ENCODE results near the gene CPTP. TPM values are rescaled to one million over a fixed set of nuclear protein-coding genes. Genes with fewer than 3 reads are reported as not detected.
"Not testable (repeated sequence)": the region's sequence is repeated elsewhere in the genome, so short reads cannot be mapped to it uniquely, and the experiment has no call there.

Gene CPTP
- total and polyA plus RNA-seq, 2 donors (not counting 1 experiment from before 2014, with no cell fraction given) = 17.1 to 18.8 TPM

DNA sequence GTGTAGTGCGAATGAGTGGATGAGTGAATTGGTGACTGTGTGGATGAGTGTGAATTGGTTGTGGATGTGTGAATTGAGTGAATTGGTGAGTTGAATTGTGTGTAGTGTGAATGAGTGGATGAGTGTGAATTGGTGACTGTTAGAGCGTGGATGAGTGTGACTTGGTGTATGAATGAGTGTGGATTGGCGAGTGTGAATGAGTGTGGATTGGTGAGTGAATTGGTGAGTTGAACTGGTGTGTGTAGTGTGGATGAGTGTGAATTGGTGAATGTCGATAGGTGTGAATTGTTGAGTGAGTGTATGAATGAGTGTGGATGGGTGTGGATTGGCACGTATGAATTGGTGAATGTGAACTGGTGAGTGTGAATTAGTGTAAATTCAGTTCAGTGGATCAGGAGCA, 42.7 kb downstream of the CPTP start:
- POLR2A ChIA-PET = no interaction called here
- Mint-ChIP-seq H3K27me3 (peaks cover under 1% of the 10 kb centered on the region), H3K4me1 (peaks cover 3% of the 10 kb centered on the region), H3K4me3 (no peak overlapping the region), H3K27ac (no peak overlapping the region), H3K9me3 (ENCODE audit: insufficient read depth) (no peaks in the 10 kb centered on the region)
- Histone ChIP-seq H3K4me2 (replicated peaks; ENCODE audit: low read depth, low read length, poor library complexity, severe bottlenecking) (no peak overlapping the region), H3K36me3 (replicated peaks in 1 of 2; ENCODE audit: control extremely low read depth in 1 of 2, control insufficient read depth in 1 of 2, extremely low read depth in 1 of 2, insufficient read depth in 2 of 2, low read length in 1 of 2) (peaks cover 0 to under 1% of the 10 kb centered on the region in 2 experiments), H3K79me2 (ENCODE audit: control insufficient read depth, insufficient read depth, low read length) (peaks cover 2% of the 10 kb centered on the region), H2AFZ (ENCODE audit: insufficient read depth, low read depth, low read length, poor library complexity, severe bottlenecking) (no peak overlapping the region), H3K27ac (ENCODE audit: low read length in 2 of 2) (no peak overlapping the region), H3K4me3 (ENCODE audit: control extremely low read depth in 1 of 5, extremely low read depth in 1 of 5, insufficient read depth in 1 of 5, low read depth in 2 of 5, low read length in 4 of 5) (no peak overlapping the region), H3K27me3 (replicated peaks in 1 of 4; ENCODE audit: control extremely low read depth in 1 of 4, control insufficient read depth in 3 of 4, insufficient read depth in 4 of 4, low read length in 3 of 4) (peaks cover 0 to 3% (median 0%) of the 10 kb centered on the region in 4 experiments), H4K20me1 (ENCODE audit: control insufficient read depth, insufficient read depth, low read length, poor library complexity, severe bottlenecking) (peaks cover 3% of the 10 kb centered on the region), H3K4me1 (ENCODE audit: control insufficient read depth in 2 of 2, insufficient read depth in 2 of 2, low read length in 2 of 2) (peaks cover 9 to 12% of the 10 kb centered on the region in 2 donors), H3K9me3 (ENCODE audit: control extremely low read depth in 1 of 3, control insufficient read depth in 2 of 3, insufficient read depth in 1 of 3, low read length in 2 of 3) (peaks cover 0 to 17% (median 0%) of the 10 kb centered on the region in 3 donors), H3K9ac (ENCODE audit: low read length) (no peak overlapping the region)
- CTCF ChIA-PET = no interaction called here
- TF ChIP-seq CTCF (IDR thresholded peaks at IDR 0.05) (no peak), EZH2 (IDR thresholded peaks at IDR 0.05; ENCODE audit: borderline replicate concordance, insufficient read depth, low read depth, low read length, poor library complexity, severe bottlenecking) (no peak)
- DNase-seq (no peak), ATAC-seq (ENCODE audit: low read depth) (no peak)
- intact Hi-C loops (cut with micrococcal nuclease) = no loop called here
- WGBS (ENCODE audit: insufficient coverage) = 95% methylated on average over 5 of the region's 5 CpGs

DNA sequence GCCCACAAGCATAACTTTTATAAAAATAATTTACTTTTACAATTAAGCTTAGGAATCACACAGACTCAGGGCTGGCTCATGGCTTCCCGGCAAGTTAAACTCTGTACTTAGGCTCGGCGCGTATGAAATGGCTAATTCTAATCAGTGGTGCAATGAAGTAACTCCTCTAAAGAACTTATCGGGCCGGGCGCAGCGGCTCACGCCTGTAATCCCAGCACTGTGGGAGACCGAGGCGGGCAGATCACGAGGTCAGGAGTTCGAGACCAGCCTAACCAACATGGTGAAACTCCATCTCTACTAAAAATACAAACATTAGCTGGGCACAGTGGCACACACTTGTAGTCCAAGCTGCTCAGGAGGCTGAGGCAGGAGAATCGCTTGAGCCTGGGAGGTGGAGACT, 45.5 kb downstream of the CPTP start:
- WGBS (ENCODE audit: insufficient coverage) = 71% methylated on average over 5 of the region's 14 CpGs
- Histone ChIP-seq H3K79me2 (ENCODE audit: control insufficient read depth, insufficient read depth, low read length) (peaks cover 15% of the 10 kb centered on the region), H4K20me1 (ENCODE audit: control insufficient read depth, insufficient read depth, low read length, poor library complexity, severe bottlenecking) (peaks cover 21% of the 10 kb centered on the region), H3K4me1 (ENCODE audit: control insufficient read depth in 2 of 2, insufficient read depth in 2 of 2, low read length in 2 of 2) (peaks cover 15 to 30% of the 10 kb centered on the region in 2 donors), H3K36me3 (replicated peaks in 1 of 2; ENCODE audit: control extremely low read depth in 1 of 2, control insufficient read depth in 1 of 2, extremely low read depth in 1 of 2, insufficient read depth in 2 of 2, low read length in 1 of 2) (peaks cover 0 to 10% of the 10 kb centered on the region in 2 experiments), H3K9me3 (ENCODE audit: control extremely low read depth in 1 of 3, control insufficient read depth in 2 of 3, insufficient read depth in 1 of 3, low read length in 2 of 3) (peaks cover 0 to 17% (median 0%) of the 10 kb centered on the region in 3 donors)
- H3K4me3 ChIP-seq (ENCODE audit: control extremely low read depth in 1 of 5, extremely low read depth in 1 of 5, insufficient read depth in 1 of 5, low read depth in 2 of 5, low read length in 4 of 5); H3K9ac ChIP-seq (ENCODE audit: low read length); H3K4me2 ChIP-seq (replicated peaks; ENCODE audit: low read depth, low read length, poor library complexity, severe bottlenecking); H3K4me3 Mint-ChIP-seq; DNase-seq; H3K4me1 Mint-ChIP-seq; H3K27me3 ChIP-seq (replicated peaks in 1 of 4; ENCODE audit: control extremely low read depth in 1 of 4, control insufficient read depth in 3 of 4, insufficient read depth in 4 of 4, low read length in 3 of 4); H3K9me3 Mint-ChIP-seq (ENCODE audit: insufficient read depth); ATAC-seq (ENCODE audit: low read depth); H3K27ac Mint-ChIP-seq; H2AFZ ChIP-seq (ENCODE audit: insufficient read depth, low read depth, low read length, poor library complexity, severe bottlenecking); intact Hi-C loops (cut with micrococcal nuclease); H3K27ac ChIP-seq (ENCODE audit: low read length in 2 of 2); H3K27me3 Mint-ChIP-seq: not testable (repeated sequence)
- CTCF ChIA-PET = interaction anchor here (1.9 to 3.0 kb wide), 2 partner anchors 18 to 29 kb away, joined by 8 to 12 read pairs; partner anchors contain the start of gene CCNL2
- POLR2A ChIA-PET = interaction anchor here (0.7 kb wide), 1 partner anchor 542 kb away, joined by 7 read pairs; no protein-coding TSS in a partner anchor
